ENCODE results near the gene ZFP36L1. TPM values are rescaled to one million over a fixed set of nuclear protein-coding genes. Genes with fewer than 3 reads are reported as not detected.

ZFP36L1 gene
- total and polyA plus RNA-seq, 2 of the 13 experiments (the other 11 are each of a cell fraction or from before 2014, with no cell fraction given): 7.4 to 10.2 TPM

GRCh38 chr14:68816183-68816942, 23.5 kb upstream of the ZFP36L1 start (continued):
- no peak for TF ChIP-seq ZNF318 (CRISPR knock-in tag; IDR thresholded peaks at IDR 0.05)
- TF ChIP-seq SMYD3 (CRISPR knock-in tag; IDR thresholded peaks at IDR 0.05): 0 out of 2 replicates have a peak, but pooled peaks have one; percentile 42
- no peak for TF ChIP-seq THAP8 (CRISPR knock-in tag; IDR thresholded peaks at IDR 0.05; ENCODE audit: borderline replicate concordance)
- TF ChIP-seq SNRNP70 (IDR thresholded peaks at IDR 0.05; ENCODE audit: low read depth, low read length): no peak
- TF ChIP-seq ZNF513 (CRISPR knock-in tag; conservative IDR thresholded peaks at IDR 0.05): no peak
- TF ChIP-seq NFE2L1 (CRISPR knock-in tag; IDR thresholded peaks at IDR 0.05; ENCODE audit: borderline replicate concordance): no peak
- TF ChIP-seq ZEB1 (IDR thresholded peaks at IDR 0.05; ENCODE audit: insufficient replicate concordance, low read depth): no peak
- no peak for TF ChIP-seq EED (CRISPR knock-in tag; IDR thresholded peaks at IDR 0.05)
- no peak for TF ChIP-seq ZNF354B (CRISPR knock-in tag; IDR thresholded peaks at IDR 0.05)
- no peak for TF ChIP-seq CEBPG (CRISPR knock-in tag; IDR thresholded peaks at IDR 0.05)
- TF ChIP-seq XBP1 (CRISPR knock-in tag; IDR thresholded peaks at IDR 0.05): no peak
- TF ChIP-seq ETV6 (CRISPR knock-in tag; conservative IDR thresholded peaks at IDR 0.05): 0 out of 2 replicates have a peak, but pooled peaks have one; percentile 29
- TF ChIP-seq, protein P1, sequence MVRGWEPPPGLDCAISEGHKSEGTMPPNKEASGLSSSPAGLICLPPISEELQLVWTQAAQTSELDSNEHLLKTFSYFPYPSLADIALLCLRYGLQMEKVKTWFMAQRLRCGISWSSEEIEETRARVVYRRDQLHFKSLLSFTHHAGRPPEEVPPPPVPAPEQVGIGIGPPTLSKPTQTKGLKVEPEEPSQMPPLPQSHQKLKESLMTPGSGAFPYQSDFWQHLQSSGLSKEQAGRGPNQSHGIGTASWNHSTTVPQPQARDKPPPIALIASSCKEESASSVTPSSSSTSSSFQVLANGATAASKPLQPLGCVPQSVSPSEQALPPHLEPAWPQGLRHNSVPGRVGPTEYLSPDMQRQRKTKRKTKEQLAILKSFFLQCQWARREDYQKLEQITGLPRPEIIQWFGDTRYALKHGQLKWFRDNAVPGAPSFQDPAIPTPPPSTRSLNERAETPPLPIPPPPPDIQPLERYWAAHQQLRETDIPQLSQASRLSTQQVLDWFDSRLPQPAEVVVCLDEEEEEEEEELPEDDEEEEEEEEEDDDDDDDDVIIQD (CRISPR knock-in tag; IDR thresholded peaks at IDR 0.05; ENCODE audit: low read depth): 0 out of 2 replicates have a peak, but pooled peaks have one; percentile 37
- 0 out of 2 replicates have a peak, but pooled peaks have one; percentile 53 for TF ChIP-seq ISL2 (CRISPR knock-in tag; IDR thresholded peaks at IDR 0.05)
- TF ChIP-seq, protein P2, sequence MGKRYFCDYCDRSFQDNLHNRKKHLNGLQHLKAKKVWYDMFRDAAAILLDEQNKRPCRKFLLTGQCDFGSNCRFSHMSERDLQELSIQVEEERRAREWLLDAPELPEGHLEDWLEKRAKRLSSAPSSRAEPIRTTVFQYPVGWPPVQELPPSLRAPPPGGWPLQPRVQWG (CRISPR knock-in tag; IDR thresholded peaks at IDR 0.05; ENCODE audit: borderline replicate concordance, low read depth): no peak
- TF ChIP-seq ZNF296 (CRISPR knock-in tag; conservative IDR thresholded peaks at IDR 0.05): no peak
- TF ChIP-seq TOE1 (CRISPR knock-in tag; IDR thresholded peaks at IDR 0.05): peak; percentile 37; the same call in 1 of the 2 replicates

All from HepG2 (cell line).